RPMI7951 (cell line): Measurements from ENCODE around the gene JMJD7. TPM values are rescaled to one million over a fixed set of nuclear protein-coding genes. Genes with fewer than 3 reads are reported as not detected.

Experiments
- DNase-seq: peaks from one replicate; pipeline ENCODE4 v3.0.0-alpha.2; 2012; ENCODE audit warnings: low read depth
- total RNA-seq: library from RNA; depleted of rRNA; stranded (reverse); fragments of >200 nt; shearing (Covaris generic); gene quantifications from 2 replicates; pipeline ENCODE4 v1.2.3, GENCODE V29; 2014

Gene JMJD7
- total RNA-seq, 1 experiment from 2014 or later: 5.3 TPM

GRCh38 chr15:41801185-41801584, 26.7 kb upstream of the JMJD7 start:
- no peak for DNase-seq

- no peak for DNase-seq
Measured at GRCh38 chr15:41801850-41802455, 25.9 kb upstream of the JMJD7 start.

- DNase-seq: no peak
Measured at GRCh38 chr15:41804361-41804760, 23.5 kb upstream of the JMJD7 start.

GRCh38 chr15:41804916-41805666, 22.8 kb upstream of the JMJD7 start:
- no peak for DNase-seq

GRCh38 chr15:41805711-41806110, 22.2 kb upstream of the JMJD7 start:
- no peak for DNase-seq

- no peak for DNase-seq
Measured at GRCh38 chr15:41806291-41807181, 21.4 kb upstream of the JMJD7 start.

- DNase-seq: peak; percentile 42
Measured at GRCh38 chr15:41809121-41809520, 18.8 kb upstream of the JMJD7 start.

GRCh38 chr15:41809526-41810220, 18.2 kb upstream of the JMJD7 start:
- no peak for DNase-seq

- DNase-seq: no peak
Measured at GRCh38 chr15:41810651-41811431, 17.1 kb upstream of the JMJD7 start.

- DNase-seq: peak; percentile 75
Measured at GRCh38 chr15:41811432-41812195, 16.3 kb upstream of the JMJD7 start.

- DNase-seq: no peak
Measured at GRCh38 chr15:41812820-41813375, 15.0 kb upstream of the JMJD7 start.

- no peak for DNase-seq
Measured at GRCh38 chr15:41813426-41813825, 14.5 kb upstream of the JMJD7 start.

GRCh38 chr15:41814534-41814933, 13.4 kb upstream of the JMJD7 start:
- no peak for DNase-seq

GRCh38 chr15:41816788-41817187, 11.1 kb upstream of the JMJD7 start:
- no peak for DNase-seq

- no peak for DNase-seq
Measured at GRCh38 chr15:41817327-41817726, 10.6 kb upstream of the JMJD7 start.

- no peak for DNase-seq
Measured at GRCh38 chr15:41817781-41818180, 10.1 kb upstream of the JMJD7 start.

- DNase-seq: no peak
Measured at GRCh38 chr15:41819455-41820050, 8.3 kb upstream of the JMJD7 start.

GRCh38 chr15:41820791-41821423, 7.0 kb upstream of the JMJD7 start:
- DNase-seq: no peak

- no peak for DNase-seq
Measured at GRCh38 chr15:41821831-41822230, 6.1 kb upstream of the JMJD7 start.
